ENCODE results near the gene BCL6.

BCL6 gene

GRCh38 chr3:187720337-187720670, 25.0 kb downstream of the BCL6 start:
- TF ChIP-seq ZNF8 (CRISPR knock-in tag; IDR thresholded peaks at IDR 0.05) (no peak), GLIS3 (CRISPR knock-in tag; IDR thresholded peaks at IDR 0.05) (no peak), TCF4 (CRISPR knock-in tag; IDR thresholded peaks at IDR 0.05; ENCODE audit: borderline replicate concordance) (no peak), BACH2 (CRISPR knock-in tag; IDR thresholded peaks at IDR 0.05; ENCODE audit: borderline replicate concordance) (no peak)
- no peak; the same call in 2 of the 3 replicates for ATAC-seq

GRCh38 chr3:187719628-187720336, 25.5 kb downstream of the BCL6 start:
- TF ChIP-seq TCF4 (CRISPR knock-in tag; IDR thresholded peaks at IDR 0.05; ENCODE audit: borderline replicate concordance) (no peak), RARB (CRISPR knock-in tag; IDR thresholded peaks at IDR 0.05) (no peak), ZC3H10 (CRISPR knock-in tag; IDR thresholded peaks at IDR 0.05) (no peak), BACH2 (CRISPR knock-in tag; IDR thresholded peaks at IDR 0.05; ENCODE audit: borderline replicate concordance) (no peak), POU6F1 (CRISPR knock-in tag; IDR thresholded peaks at IDR 0.05; ENCODE audit: borderline replicate concordance, low read depth) (no peak), OSR1 (CRISPR knock-in tag; IDR thresholded peaks at IDR 0.05) (no peak)
- ATAC-seq, result peak; percentile 38

GRCh38 chr3:187718802-187719201, 26.5 kb downstream of the BCL6 start:
- no peak for ATAC-seq
- TF ChIP-seq ZNF8 (CRISPR knock-in tag; IDR thresholded peaks at IDR 0.05) (no peak), BACH2 (CRISPR knock-in tag; IDR thresholded peaks at IDR 0.05; ENCODE audit: borderline replicate concordance) (no peak), ESRRG (CRISPR knock-in tag; IDR thresholded peaks at IDR 0.05) (no peak), TCF4 (CRISPR knock-in tag; IDR thresholded peaks at IDR 0.05; ENCODE audit: borderline replicate concordance) (no peak), ZFP3 (CRISPR knock-in tag; IDR thresholded peaks at IDR 0.05) (no peak), OSR1 (CRISPR knock-in tag; IDR thresholded peaks at IDR 0.05) (no peak), TSHZ2 (CRISPR knock-in tag; IDR thresholded peaks at IDR 0.05) (no peak), ZFP30 (CRISPR knock-in tag; IDR thresholded peaks at IDR 0.05) (no peak), CREB5 (CRISPR knock-in tag; IDR thresholded peaks at IDR 0.05; ENCODE audit: low read depth) (no peak), ISL1 (CRISPR knock-in tag; IDR thresholded peaks at IDR 0.05) (no peak), TOX (CRISPR knock-in tag; IDR thresholded peaks at IDR 0.05; ENCODE audit: borderline replicate concordance) (no peak), ZNF70 (CRISPR knock-in tag; IDR thresholded peaks at IDR 0.05) (no peak)

GRCh38 chr3:187717572-187717971, 27.7 kb downstream of the BCL6 start:
- no peak for ATAC-seq
- TF ChIP-seq ZFP30 (CRISPR knock-in tag; IDR thresholded peaks at IDR 0.05), result no peak
- no peak for TF ChIP-seq ISL1 (CRISPR knock-in tag; IDR thresholded peaks at IDR 0.05)
- no peak for TF ChIP-seq PPARA (CRISPR knock-in tag; IDR thresholded peaks at IDR 0.05; ENCODE audit: borderline replicate concordance)
- no peak for TF ChIP-seq GLIS3 (CRISPR knock-in tag; IDR thresholded peaks at IDR 0.05)
- TF ChIP-seq CSDC2 (CRISPR knock-in tag; IDR thresholded peaks at IDR 0.05), result no peak
- no peak for TF ChIP-seq POU6F1 (CRISPR knock-in tag; IDR thresholded peaks at IDR 0.05; ENCODE audit: borderline replicate concordance, low read depth)
- TF ChIP-seq ZNF70 (CRISPR knock-in tag; IDR thresholded peaks at IDR 0.05), result no peak
- no peak for TF ChIP-seq TCF4 (CRISPR knock-in tag; IDR thresholded peaks at IDR 0.05; ENCODE audit: borderline replicate concordance)
- TF ChIP-seq CSRNP3 (CRISPR knock-in tag; IDR thresholded peaks at IDR 0.05), result no peak
- TF ChIP-seq TOX (CRISPR knock-in tag; IDR thresholded peaks at IDR 0.05; ENCODE audit: borderline replicate concordance), result no peak
- TF ChIP-seq ZFP3 (CRISPR knock-in tag; IDR thresholded peaks at IDR 0.05), result no peak
- TF ChIP-seq SNAI2 (CRISPR knock-in tag; IDR thresholded peaks at IDR 0.05), result no peak
- no peak for TF ChIP-seq RARB (CRISPR knock-in tag; IDR thresholded peaks at IDR 0.05)
- TF ChIP-seq ARNTL (CRISPR knock-in tag; IDR thresholded peaks at IDR 0.05; ENCODE audit: borderline replicate concordance, low read depth), result no peak
